Skin of body (tissue), 2 donors: Measurements from ENCODE around the gene PLCH1. TPM values are rescaled to one million over a fixed set of nuclear protein-coding genes. Genes with fewer than 3 reads are reported as not detected.
"Not testable (repeated sequence)": the region's sequence is repeated elsewhere in the genome, so short reads cannot be mapped to it uniquely, and the experiment has no call there.

Experiments
- DNase-seq: peaks from one replicate; lab custom pipeline; 2025; lab: John Stamatoyannopoulos, UW
- total RNA-seq: library from RNA; depleted of rRNA; stranded (reverse); fragments of >200 nt; gene quantifications from one replicate; pipeline ENCODE4 v1.2.3, GENCODE V29; 2014

PLCH1 gene
- total RNA-seq, 1 donor from 2014 or later, result 2.0 TPM

GRCh38 chr3:155423526-155424322 lies 321.1 kb downstream of the PLCH1 start:
- no peak for DNase-seq

GRCh38 chr3:155420881-155421486 lies 323.9 kb downstream of the PLCH1 start:
- peak; percentile 62 for DNase-seq

DNA sequence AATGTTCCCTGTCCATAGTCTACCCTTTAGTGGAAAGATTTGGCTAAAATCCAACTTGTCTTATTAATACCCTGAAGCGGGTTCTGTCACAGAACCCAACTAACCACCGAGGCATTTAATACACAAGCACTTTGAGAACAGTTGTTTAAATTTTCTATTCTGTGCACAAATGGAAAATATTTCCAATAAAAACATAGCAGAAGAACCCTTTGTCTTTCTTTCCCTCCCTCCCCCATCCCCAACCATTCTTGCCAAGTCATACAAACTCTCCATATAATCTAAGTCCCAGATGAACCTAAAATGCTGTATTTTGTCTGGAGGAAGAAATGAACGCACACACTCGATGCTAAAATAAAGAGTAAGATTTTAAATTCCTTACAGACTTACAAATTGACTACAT lies 324.5 kb downstream of the PLCH1 start:
- DNase-seq, result peak; percentile 62

- DNase-seq, result peak; percentile 43
These were observed 326.5 kb downstream of the PLCH1 start for GRCh38 chr3:155418407-155418806.

- no peak for DNase-seq
These were observed 327.8 kb downstream of the PLCH1 start for GRCh38 chr3:155417119-155417517.

DNA sequence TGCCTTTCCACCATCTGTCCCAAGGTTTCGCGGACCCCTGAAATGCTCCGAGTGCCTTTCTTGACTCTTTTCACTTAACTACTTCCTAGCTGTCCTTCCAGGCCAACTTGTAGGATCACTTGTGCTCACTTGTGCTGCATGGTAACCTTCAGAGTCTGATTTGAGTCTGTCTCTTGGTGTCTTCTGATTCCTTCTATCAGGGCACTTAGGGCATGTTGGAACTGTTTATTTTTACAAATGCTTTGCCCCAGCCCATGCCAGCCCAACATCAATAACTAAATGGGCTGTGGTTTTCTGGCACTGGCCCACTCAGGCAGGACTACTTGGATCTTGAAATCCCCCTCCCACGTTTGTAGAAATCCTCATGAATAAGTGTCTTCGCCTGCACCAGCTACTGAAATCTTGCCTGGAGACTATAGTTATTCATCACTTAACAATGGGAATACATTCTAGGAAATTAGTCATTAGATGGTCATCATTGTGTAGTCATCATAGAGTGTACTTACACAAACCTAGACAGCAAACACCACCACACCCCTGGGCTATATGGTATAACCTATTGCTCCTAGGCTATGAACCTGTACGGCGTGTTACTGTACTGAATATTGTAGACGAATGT lies 328.3 kb downstream of the PLCH1 start:
- DNase-seq, result no peak

DNA sequence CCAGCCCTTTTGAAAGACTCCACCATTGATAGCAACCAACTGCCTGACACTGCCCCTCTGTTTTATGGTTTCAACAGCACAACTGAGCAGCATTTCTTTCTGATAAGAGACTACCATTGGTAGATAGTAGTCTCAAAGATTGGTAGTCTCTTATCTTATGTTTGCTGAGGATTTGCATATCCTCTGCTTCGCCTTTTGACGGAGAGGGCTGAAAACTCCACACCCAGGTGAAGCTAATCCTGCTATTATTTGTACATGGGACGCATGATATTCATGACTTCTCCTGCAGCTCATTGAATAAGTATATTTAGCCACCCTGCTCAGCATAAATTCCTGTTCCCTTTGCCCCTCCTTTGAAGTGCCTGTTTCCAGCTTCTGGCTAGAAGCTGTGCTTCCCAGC lies 332.0 kb downstream of the PLCH1 start:
- DNase-seq, result no peak

GRCh38 chr3:155411500-155412223 lies 333.2 kb downstream of the PLCH1 start:
- DNase-seq, result no peak

DNA sequence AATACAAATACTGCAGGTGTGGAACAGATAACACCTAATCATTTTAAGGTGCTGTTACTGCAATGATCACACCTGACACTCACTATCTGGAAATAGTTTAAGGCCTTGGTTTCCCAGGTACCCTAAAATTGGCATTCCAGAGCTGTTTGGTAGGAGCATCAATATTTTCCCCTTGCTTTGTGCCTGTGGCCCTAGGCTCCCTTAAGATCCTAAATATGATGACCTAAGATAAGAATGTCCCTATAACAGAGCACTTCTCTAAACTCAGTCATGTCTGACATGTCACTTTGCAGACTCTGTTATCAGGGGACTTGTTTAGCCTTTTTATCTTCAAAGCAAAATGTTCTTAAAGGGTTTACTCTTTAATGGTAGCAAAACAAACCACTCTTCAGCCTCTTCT lies 335.5 kb downstream of the PLCH1 start:
- no peak for DNase-seq

GRCh38 chr3:155407971-155408370 lies 336.9 kb downstream of the PLCH1 start:
- DNase-seq, result no peak

DNA sequence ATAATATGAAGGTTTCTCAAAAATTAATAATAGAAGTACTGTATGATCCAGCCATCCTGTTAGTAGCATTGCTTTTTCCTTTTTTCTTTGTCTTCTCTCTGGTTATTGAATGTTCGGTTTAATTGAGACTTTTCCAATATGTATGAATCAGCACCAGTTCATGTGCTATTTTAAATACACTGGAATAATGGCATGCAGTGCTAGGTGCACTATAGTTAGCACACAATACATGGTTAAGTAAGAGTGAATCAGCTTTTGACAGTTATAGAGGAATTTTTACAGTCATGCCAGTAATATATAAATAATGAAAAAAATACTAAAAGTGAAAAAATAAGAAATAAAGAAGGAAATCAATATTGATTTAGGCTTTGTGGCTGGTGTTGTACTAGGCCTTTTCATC lies 337.5 kb downstream of the PLCH1 start:
- DNase-seq, result no peak

GRCh38 chr3:155404486-155404885 lies 340.4 kb downstream of the PLCH1 start:
- DNase-seq, result no peak

- no peak for DNase-seq
These were observed 342.2 kb downstream of the PLCH1 start for GRCh38 chr3:155402656-155403055.

DNA sequence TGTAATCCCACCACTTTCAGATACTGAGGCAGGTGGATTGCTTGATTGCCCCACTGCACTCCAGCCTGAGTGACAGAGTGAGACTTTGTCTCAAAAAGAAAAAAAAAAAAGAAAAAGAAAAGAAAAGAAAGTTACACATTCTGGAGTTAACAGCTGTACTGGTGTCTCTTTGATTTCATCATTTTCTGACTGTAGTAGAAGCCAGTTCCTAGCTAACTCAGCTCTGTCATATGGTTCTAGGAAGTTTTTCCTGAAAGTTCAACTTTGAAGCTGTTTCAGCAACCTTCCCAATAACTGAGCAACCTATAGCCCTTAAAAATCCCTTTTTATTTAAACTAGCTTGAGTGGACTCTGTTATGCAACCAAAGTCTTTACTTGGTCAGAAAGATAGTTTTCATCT lies 346.8 kb downstream of the PLCH1 start:
- DNase-seq, result no peak

DNA sequence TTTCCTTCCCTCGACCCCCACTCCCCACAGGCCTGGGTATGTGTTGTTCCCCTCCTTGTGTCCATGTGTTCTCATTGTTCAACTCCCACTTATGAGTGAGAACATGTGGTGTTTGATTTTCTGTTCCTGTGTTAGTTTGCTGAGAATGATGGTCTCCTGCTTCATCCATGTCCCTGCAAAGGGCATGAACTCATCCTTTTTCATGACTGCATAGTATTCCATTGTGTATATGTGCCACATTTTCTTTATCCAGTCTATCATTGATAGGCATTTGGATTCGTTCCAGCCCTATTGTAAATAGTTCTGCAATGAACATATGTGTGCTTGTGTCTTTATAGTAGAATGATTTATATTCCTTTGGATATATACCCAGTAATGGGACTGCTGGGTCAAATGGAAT lies 350.0 kb downstream of the PLCH1 start:
- DNase-seq, result not testable (repeated sequence)

DNA sequence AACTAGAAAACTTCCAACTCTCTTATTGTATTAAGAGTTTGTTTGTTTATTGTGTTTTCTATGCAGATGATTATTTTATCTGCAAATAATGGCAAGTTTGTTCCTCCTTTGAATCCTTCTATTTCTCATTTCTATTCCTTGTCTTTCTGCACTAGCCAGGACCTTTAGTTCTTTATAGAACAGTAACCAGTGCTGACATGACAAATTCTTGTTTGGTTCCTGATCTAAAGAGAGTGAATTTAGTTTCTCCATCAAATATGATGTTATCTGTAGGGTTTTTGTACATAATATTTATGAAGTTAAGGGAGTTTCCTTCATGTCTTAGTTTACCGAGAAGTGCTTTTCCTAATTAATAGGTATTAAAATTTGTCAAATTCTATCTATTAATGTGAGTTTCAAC lies 350.6 kb downstream of the PLCH1 start:
- no peak for DNase-seq

DNA sequence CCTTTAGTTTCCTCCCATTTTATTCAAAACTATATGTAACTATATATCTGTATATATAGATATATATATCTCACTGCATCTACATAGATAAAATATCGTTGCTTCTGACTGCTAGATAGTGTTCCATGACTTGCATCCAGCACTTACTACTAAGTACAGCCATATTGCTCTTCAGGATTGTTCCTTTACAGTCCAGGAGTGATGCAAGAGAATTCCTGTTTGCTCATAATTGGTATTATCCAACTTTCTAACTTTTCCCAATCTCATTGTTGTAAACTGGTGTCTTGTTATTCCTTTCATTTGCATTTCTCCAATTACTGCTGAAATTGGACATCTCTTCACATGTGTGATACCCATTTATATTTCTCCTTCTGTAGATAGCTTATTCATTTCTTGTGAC lies 351.6 kb downstream of the PLCH1 start:
- no peak for DNase-seq

GRCh38 chr3:155392138-155392537 lies 352.7 kb downstream of the PLCH1 start:
- no peak for DNase-seq

DNA sequence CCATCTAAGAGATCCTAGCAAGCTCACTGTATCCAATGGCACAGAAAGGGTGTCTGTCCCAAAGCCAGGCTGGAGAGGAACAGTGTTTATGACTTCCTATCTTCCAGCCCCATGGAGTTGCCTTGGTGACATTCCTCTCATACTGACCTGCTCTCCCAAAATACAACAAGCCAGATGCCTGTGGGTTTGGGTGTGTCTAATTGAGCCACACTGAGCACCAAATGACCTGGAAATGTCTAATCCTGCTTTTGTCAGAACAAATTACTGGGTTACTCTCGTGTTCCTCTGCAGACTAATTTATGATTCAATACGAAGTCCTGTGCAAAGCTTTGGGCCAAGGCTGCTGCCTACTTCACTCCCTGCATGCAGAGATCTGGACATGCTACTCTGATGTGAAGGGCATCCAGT lies 353.3 kb downstream of the PLCH1 start:
- peak; percentile 89 for DNase-seq

DNA sequence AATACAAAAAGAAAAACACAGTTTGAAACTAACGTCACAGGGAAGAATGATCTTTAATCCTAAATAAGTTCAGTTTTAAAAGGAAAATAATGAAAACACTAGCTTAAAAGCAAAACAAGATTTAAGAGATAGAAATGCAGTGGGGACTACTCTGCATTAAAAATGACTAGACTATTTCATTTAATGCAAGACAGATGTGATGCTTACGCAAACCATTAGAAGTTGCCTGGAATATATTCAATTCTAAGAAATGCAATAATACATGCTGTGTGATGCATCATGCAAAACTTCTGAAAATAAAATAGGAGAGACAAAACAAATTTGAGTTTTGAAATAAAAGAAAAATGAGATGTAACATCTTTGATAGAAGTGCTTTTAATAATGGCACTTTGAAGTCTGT lies 353.8 kb downstream of the PLCH1 start:
- DNase-seq, result peak; percentile 93

GRCh38 chr3:155390351-155390750 lies 354.5 kb downstream of the PLCH1 start:
- peak; percentile 32 for DNase-seq

DNA sequence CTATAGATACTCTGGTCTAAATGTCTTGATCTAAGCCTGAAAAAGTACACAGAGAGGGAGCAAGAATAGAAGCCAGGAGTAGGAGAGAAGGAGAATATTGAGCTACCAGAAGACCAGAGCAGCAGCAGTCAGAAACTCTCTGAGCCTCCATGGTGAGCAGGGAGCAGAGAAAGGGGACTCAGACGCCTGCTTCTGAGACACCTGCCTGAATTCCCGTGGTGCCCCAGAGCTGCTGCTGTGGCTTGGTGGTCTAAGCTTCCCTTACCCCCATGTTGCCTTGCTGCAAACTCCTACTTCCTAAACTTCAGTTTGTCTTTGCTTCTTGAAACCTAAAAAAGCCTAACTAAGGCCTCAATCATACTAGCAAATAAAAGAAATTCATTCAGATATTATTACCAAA lies 356.5 kb downstream of the PLCH1 start:
- no peak for DNase-seq
